Endothelial cell of umbilical vein (primary cell): ENCODE data around the gene ARNT2. TPM values are rescaled to one million over a fixed set of nuclear protein-coding genes. Genes with fewer than 3 reads are reported as not detected.

Source experiments
- BruUV-seq: library from RNA; stranded (reverse); fragments of 400-500 nt; replicated peaks from 2 replicates; lab custom pipeline; 2021; lab: Mats Ljungman, UMichigan
- CTCF ChIA-PET: fragments of 300-600, 350-600 bp; sonication (Branson Sonifier 250); formaldehyde crosslinking; loops from one replicate; lab custom pipeline; 2021; ENCODE audit warnings: antibody characterized with exemption, inconsistent platforms; lab: Charles Lee
- POLR2A ChIA-PET: fragments of 300-600, 350-600 bp; sonication (Branson Sonifier 250); formaldehyde crosslinking; loops from one replicate; lab custom pipeline; 2021; ENCODE audit warnings: antibody characterized with exemption, inconsistent platforms; lab: Charles Lee
- DNase-seq: peaks from one replicate; pipeline ENCODE4 v3.0.0-alpha.2; 2011; ENCODE audit warnings: low read depth, low spot score
- FAIRE-seq: peaks from 2 replicates; lab custom pipeline; 2011; peaks lifted over from hg19 to GRCh38; lab: Jason Lieb, UNC
- H2AFZ ChIP-seq: 2 replicates; pipeline ENCODE4 v1.6.0; 2012; ENCODE audit warnings: low read depth, low read length, control low read depth, inconsistent platforms
- H3K27ac ChIP-seq: 2 replicates; pipeline ENCODE4 v1.5.1; 2011; ENCODE audit warnings: low read depth, mild to moderate bottlenecking, control low read depth, low read length, moderate library complexity; ENCODE audit not compliant: insufficient read depth
- H3K27me3 ChIP-seq, 2 experiments: 2 replicates each; pipeline versions ENCODE4 v1.6.0 to v1.6.1; 2011; ENCODE audit warnings: low read length in 2 of 2, mixed read lengths in 1 of 2; ENCODE audit not compliant: control insufficient read depth in 2 of 2, insufficient read depth in 2 of 2
- H3K36me3 ChIP-seq, 2 experiments: 2 replicates in 1 of 2; 3 replicates in 1 of 2; pipeline ENCODE4 v1.5.1; 2011; ENCODE audit warnings: low read length in 2 of 2, mild to moderate bottlenecking in 1 of 2, moderate library complexity in 1 of 2; ENCODE audit not compliant: control insufficient read depth in 2 of 2, insufficient read depth in 2 of 2; ENCODE audit errors: extremely low read depth in 1 of 2
- H3K4me1 ChIP-seq: 3 replicates; pipeline ENCODE4 v1.5.1; 2011; ENCODE audit warnings: mild to moderate bottlenecking, low read length; ENCODE audit not compliant: control insufficient read depth, insufficient read depth; ENCODE audit errors: extremely low read depth
- H3K4me2 ChIP-seq: 2 replicates; pipeline ENCODE4 v1.6.1; 2011; ENCODE audit warnings: low read length, control low read depth, mixed read lengths; ENCODE audit not compliant: insufficient read depth
- H3K4me3 ChIP-seq, 3 experiments: fragments of 200-600 bp in 1 of 3; sonication (generic), shearing (Covaris generic) in 1 of 3; replicated peaks in 1 of 3; 2 replicates each; pipeline ENCODE4 v1.5.1; 2011 to 2016; ENCODE audit warnings: control low read depth in 3 of 3, low read length in 3 of 3, mild to moderate bottlenecking in 2 of 3, inconsistent platforms in 1 of 3, low read depth in 1 of 3, moderate library complexity in 1 of 3; ENCODE audit not compliant: insufficient read depth in 1 of 3
- H3K79me2 ChIP-seq: 2 replicates; pipeline ENCODE4 v1.6.0; 2012; ENCODE audit warnings: low read length, inconsistent platforms; ENCODE audit not compliant: control insufficient read depth, insufficient read depth
- H3K9ac ChIP-seq: replicated peaks from 2 replicates; pipeline ENCODE3; 2011; ENCODE audit warnings: low read length, control low read depth; ENCODE audit not compliant: insufficient read depth; ENCODE audit errors: extremely low read depth
- H3K9me1 ChIP-seq: replicated peaks from 3 replicates; pipeline ENCODE4 v1.6.0; 2011; ENCODE audit warnings: mild to moderate bottlenecking, low read length; ENCODE audit not compliant: control insufficient read depth, insufficient read depth; ENCODE audit errors: extremely low read depth
- H3K9me3 ChIP-seq: replicated peaks from 2 replicates; pipeline ENCODE4 v1.5.1; 2012; ENCODE audit warnings: low read length, inconsistent platforms; ENCODE audit not compliant: control insufficient read depth, insufficient read depth
- H4K20me1 ChIP-seq: replicated peaks from 2 replicates; pipeline ENCODE3; 2011; ENCODE audit warnings: mild to moderate bottlenecking, low read length; ENCODE audit not compliant: control insufficient read depth, insufficient read depth; ENCODE audit errors: extremely low read depth
- FOS ChIP-seq: IDR thresholded peaks from 2 replicates; pipeline ENCODE4 v1.6.1; 2011; ENCODE audit warnings: mild to moderate bottlenecking, low read length, moderate library complexity, borderline replicate concordance; ENCODE audit not compliant: insufficient read depth
- JUN ChIP-seq: IDR thresholded peaks from 2 replicates; pipeline ENCODE4 v1.6.1; 2011; ENCODE audit warnings: borderline replicate concordance, low read depth; ENCODE audit not compliant: insufficient read length, insufficient read depth
- MYC ChIP-seq: IDR thresholded peaks from one replicate; pipeline ENCODE4 v1.6.1; 2011; ENCODE audit warnings: mild to moderate bottlenecking, low read depth, low read length
- POLR2A ChIP-seq: IDR thresholded peaks from 2 replicates; pipeline ENCODE4 v1.6.1; 2012; ENCODE audit warnings: low read depth, mild to moderate bottlenecking, control low read depth, low read length
- POLR2AphosphoS5 ChIP-seq: IDR thresholded peaks from 2 replicates; pipeline ENCODE4 v1.6.1; 2012; ENCODE audit warnings: low read depth, mild to moderate bottlenecking, control low read depth, low read length, moderate library complexity; ENCODE audit not compliant: insufficient read depth
- dilution Hi-C: fragments of 300-500 bp; cut with MboI; formaldehyde crosslinking; loops from one replicate; pipeline ENCODE4 v1.15.0; 2019; ENCODE audit warnings: low sequenced_read_pairs; ENCODE audit not compliant: extremely low pct_ligation_motif_present
- intact Hi-C: fragments of 100-400 bp; cut with micrococcal nuclease; formaldehyde crosslinking; loops from one replicate; pipeline ENCODE4 v1.10.0; 2022
- polyA plus RNA-seq, 4 experiments: library from polyadenylated mRNA; depleted of rRNA in 3 of 4; stranded (reverse) in 3 of 4; unstranded in 1 of 4; fragments of >200 nt; gene quantifications; 2 replicates each; pipeline versions ENCODE4 v1.2.1 to v1.2.3, GENCODE V29; 2011 to 2012; ENCODE audit warnings: missing spikeins in 1 of 4
- total RNA-seq: library from RNA; stranded (reverse); gene quantifications from 2 replicates; pipeline ENCODE4 v1.2.3, GENCODE V29; 2021
- TF ChIP-seq, protein P1 (sequence below), 2 donors: IDR thresholded peaks; 1 replicate in 1 of 2; 2 replicates in 1 of 2; pipeline ENCODE4 v1.5.1; 2011; ENCODE audit warnings: low read length in 2 of 2, mild to moderate bottlenecking in 2 of 2, moderate library complexity in 2 of 2, control low read depth in 1 of 2, inconsistent platforms in 1 of 2, low read depth in 1 of 2; ENCODE audit not compliant: insufficient read depth in 1 of 2; ENCODE audit errors: extremely low read depth in 1 of 2
- TF ChIP-seq, protein P2 (sequence below): IDR thresholded peaks from 2 replicates; pipeline ENCODE4 v1.6.1; 2011; ENCODE audit not compliant: insufficient read depth, insufficient read length

The ARNT2 gene
- total and polyA plus RNA-seq, 2 donors (not counting 3 experiments of a cell fraction or from before 2014, with no cell fraction given) = 0.03 to 0.20 TPM

DNA sequence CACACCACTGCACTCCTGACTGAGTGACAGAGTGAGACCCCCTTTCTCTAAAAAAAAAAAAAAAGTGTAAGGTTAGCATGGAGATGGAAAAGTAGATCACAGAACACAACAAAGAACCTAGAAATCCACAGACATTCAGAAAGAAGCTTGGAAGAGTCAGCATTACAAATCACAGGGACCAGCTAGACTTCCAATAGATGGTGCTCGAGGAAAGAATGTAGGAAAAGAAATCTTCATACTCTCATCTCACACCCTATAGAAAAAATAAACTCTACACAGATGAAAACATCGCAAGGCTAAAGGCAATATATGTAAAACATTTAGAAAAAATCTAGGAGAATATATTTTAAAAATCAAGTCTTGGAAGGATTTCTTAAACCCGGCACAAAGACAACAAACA is 196.4 kb downstream of the ARNT2 start:
- DNase-seq (no peak), FAIRE-seq (no peak)
- Histone ChIP-seq H4K20me1 (no peaks in the 10 kb centered on the region), H3K4me1 (peaks cover 9% of the 10 kb centered on the region), H3K27me3 (no peaks in the 10 kb centered on the region), H3K9me3 (peaks cover 4% of the 10 kb centered on the region), H3K4me3 (no peak overlapping the region), H2AFZ (no peak overlapping the region), H3K4me2 (no peak overlapping the region), H3K9ac (no peak overlapping the region), H3K9me1 (no peaks in the 10 kb centered on the region), H3K79me2 (no peaks in the 10 kb centered on the region), H3K27ac (no peak overlapping the region), H3K36me3 (no peaks in the 10 kb centered on the region)
- POLR2A ChIA-PET = interaction anchor here (0.6 kb wide), 1 partner anchor 267 kb away, joined by 3 read pairs; no protein-coding TSS in a partner anchor
- BruUV-seq = no TSS peak
- CTCF ChIA-PET = no interaction called here
- intact Hi-C loops = no loop called here
- TF ChIP-seq, protein P1, sequence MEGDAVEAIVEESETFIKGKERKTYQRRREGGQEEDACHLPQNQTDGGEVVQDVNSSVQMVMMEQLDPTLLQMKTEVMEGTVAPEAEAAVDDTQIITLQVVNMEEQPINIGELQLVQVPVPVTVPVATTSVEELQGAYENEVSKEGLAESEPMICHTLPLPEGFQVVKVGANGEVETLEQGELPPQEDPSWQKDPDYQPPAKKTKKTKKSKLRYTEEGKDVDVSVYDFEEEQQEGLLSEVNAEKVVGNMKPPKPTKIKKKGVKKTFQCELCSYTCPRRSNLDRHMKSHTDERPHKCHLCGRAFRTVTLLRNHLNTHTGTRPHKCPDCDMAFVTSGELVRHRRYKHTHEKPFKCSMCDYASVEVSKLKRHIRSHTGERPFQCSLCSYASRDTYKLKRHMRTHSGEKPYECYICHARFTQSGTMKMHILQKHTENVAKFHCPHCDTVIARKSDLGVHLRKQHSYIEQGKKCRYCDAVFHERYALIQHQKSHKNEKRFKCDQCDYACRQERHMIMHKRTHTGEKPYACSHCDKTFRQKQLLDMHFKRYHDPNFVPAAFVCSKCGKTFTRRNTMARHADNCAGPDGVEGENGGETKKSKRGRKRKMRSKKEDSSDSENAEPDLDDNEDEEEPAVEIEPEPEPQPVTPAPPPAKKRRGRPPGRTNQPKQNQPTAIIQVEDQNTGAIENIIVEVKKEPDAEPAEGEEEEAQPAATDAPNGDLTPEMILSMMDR (IDR thresholded peaks at IDR 0.05; ENCODE audit: extremely low read depth in 1 of 2, insufficient read depth in 1 of 2, low read depth in 1 of 2, low read length in 2 of 2) = no peak
- no peak for TF ChIP-seq JUN
- TF ChIP-seq, protein P2, sequence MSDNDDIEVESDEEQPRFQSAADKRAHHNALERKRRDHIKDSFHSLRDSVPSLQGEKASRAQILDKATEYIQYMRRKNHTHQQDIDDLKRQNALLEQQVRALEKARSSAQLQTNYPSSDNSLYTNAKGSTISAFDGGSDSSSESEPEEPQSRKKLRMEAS = no peak
- TF ChIP-seq POLR2A = no peak
- TF ChIP-seq FOS = no peak
- TF ChIP-seq MYC = no peak
- TF ChIP-seq POLR2AphosphoS5 = no peak
- dilution Hi-C loops = no loop called here
